Mesendoderm (in vitro differentiated cells): ENCODE data around the gene ZNF780B.

ENCODE experiments used
- DNase-seq: peaks from one replicate; pipeline ENCODE4 v3.0.0; 2013
- H2AK5ac ChIP-seq: 2 replicates; pipeline ENCODE4 v1.6.1; 2013; ENCODE audit warnings: low read length, inconsistent platforms
- H2BK120ac ChIP-seq: 2 replicates; pipeline ENCODE4 v1.6.1; 2013; ENCODE audit warnings: low read depth, mild to moderate bottlenecking, low read length, moderate library complexity, mixed read lengths
- H2BK15ac ChIP-seq: replicated peaks from 2 replicates; pipeline ENCODE4 v1.6.1; 2013; ENCODE audit warnings: low read depth, mild to moderate bottlenecking, moderate library complexity
- H2BK5ac ChIP-seq: 2 replicates; pipeline ENCODE4 v1.6.1; 2013; ENCODE audit warnings: low read length, inconsistent platforms
- H3K18ac ChIP-seq: 2 replicates; pipeline ENCODE4 v1.6.1; 2013; ENCODE audit warnings: mild to moderate bottlenecking, low read length, mixed read lengths
- H3K23ac ChIP-seq: one replicate; pipeline ENCODE4 v1.6.1; 2013; ENCODE audit warnings: low read length
- H3K27ac ChIP-seq: 2 replicates; pipeline ENCODE4 v1.5.1; 2013; ENCODE audit warnings: low read depth, mild to moderate bottlenecking, inconsistent platforms, low read length, moderate library complexity
- H3K27me3 ChIP-seq: 2 replicates; pipeline ENCODE4 v1.6.1; 2013; ENCODE audit warnings: low read length, control low read depth, mild to moderate bottlenecking, inconsistent platforms; ENCODE audit not compliant: insufficient read depth, poor library complexity
- H3K36me3 ChIP-seq: 2 replicates; pipeline ENCODE4 v1.6.1; 2013; ENCODE audit warnings: low read length, inconsistent platforms; ENCODE audit not compliant: control insufficient read depth, insufficient read depth
- H3K4ac ChIP-seq: one replicate; pipeline ENCODE4 v1.6.1; 2013; ENCODE audit warnings: low read depth, mild to moderate bottlenecking, low read length, moderate library complexity
- H3K4me1 ChIP-seq: 2 replicates; pipeline ENCODE4 v1.6.1; 2013; ENCODE audit warnings: low read depth, low read length, inconsistent platforms; ENCODE audit not compliant: control insufficient read depth
- H3K4me2 ChIP-seq: 2 replicates; pipeline ENCODE4 v1.6.1; 2013; ENCODE audit warnings: low read length
- H3K4me3 ChIP-seq: 2 replicates; pipeline ENCODE4 v1.5.1; 2013; ENCODE audit warnings: mild to moderate bottlenecking, low read length
- H3K56ac ChIP-seq: one replicate; pipeline ENCODE4 v1.6.1; 2013; ENCODE audit warnings: low read length
- H3K79me1 ChIP-seq: 2 replicates; pipeline ENCODE4 v1.6.1; 2013; ENCODE audit warnings: low read length, inconsistent platforms
- H3K79me2 ChIP-seq: 2 replicates; pipeline ENCODE4 v1.6.1; 2013; ENCODE audit warnings: mild to moderate bottlenecking, low read length; ENCODE audit not compliant: control insufficient read depth, insufficient read depth
- H3K9ac ChIP-seq: 2 replicates; pipeline ENCODE4 v1.6.1; 2013; ENCODE audit warnings: low read length, inconsistent platforms
- H4K5ac ChIP-seq: one replicate; pipeline ENCODE4 v1.6.1; 2013; ENCODE audit warnings: low read length
- H4K8ac ChIP-seq: one replicate; pipeline ENCODE4 v1.6.1; 2013; ENCODE audit warnings: low read depth, mild to moderate bottlenecking, control low read depth, low read length, moderate library complexity
- WGBS: extraction: QIAGEN DNeasy Blood & Tissue Kit; methylation state at CpG from one replicate; pipeline ENCODE4 v1.1.7; 2013; ENCODE audit warnings: low lambda C conversion rate, missing lambda C conversion rate; ENCODE audit not compliant: insufficient coverage; ENCODE audit errors: extremely low coverage; 5-methylcytosine and 5-hydroxymethylcytosine counted together

Gene ZNF780B

GRCh38 chr19:39987596-39987995 lies 68.4 kb downstream of the ZNF780B start:
- no peak overlapping the region for H3K9ac ChIP-seq
- no peak overlapping the region for H2BK120ac ChIP-seq
- H2BK5ac ChIP-seq: no peak overlapping the region
- H3K79me2 ChIP-seq: no peaks in the 10 kb centered on the region
- peaks cover 2% of the 10 kb centered on the region for H3K36me3 ChIP-seq
- H3K4me1 ChIP-seq: no peaks in the 10 kb centered on the region
- no CpG with 5 or more reads among the region's 1 CpG for WGBS
- H3K18ac ChIP-seq: no peak overlapping the region
- no peak overlapping the region for H2AK5ac ChIP-seq
- H3K4me3 ChIP-seq: no peak overlapping the region
- DNase-seq: no peak
- peaks cover 3% of the 10 kb centered on the region for H3K79me1 ChIP-seq
- H3K27me3 ChIP-seq: no peaks in the 10 kb centered on the region
- H3K4me2 ChIP-seq: no peak overlapping the region
- H3K23ac ChIP-seq: no peak overlapping the region
- H4K5ac ChIP-seq: no peak overlapping the region
- H4K8ac ChIP-seq: no peak overlapping the region
- H3K4ac ChIP-seq: no peak overlapping the region
- no peak overlapping the region for H3K27ac ChIP-seq
- no peak overlapping the region for H2BK15ac ChIP-seq
- H3K56ac ChIP-seq: no peak overlapping the region

GRCh38 chr19:39987167-39987566 lies 68.9 kb downstream of the ZNF780B start:
- DNase-seq: no peak
- H3K4me2 ChIP-seq: no peak overlapping the region
- no peak overlapping the region for H4K5ac ChIP-seq
- no peaks in the 10 kb centered on the region for H3K4me1 ChIP-seq
- H2BK120ac ChIP-seq: no peak overlapping the region
- no peak overlapping the region for H3K4ac ChIP-seq
- H4K8ac ChIP-seq: no peak overlapping the region
- no peak overlapping the region for H3K9ac ChIP-seq
- no peak overlapping the region for H3K4me3 ChIP-seq
- H2BK5ac ChIP-seq: no peak overlapping the region
- H2BK15ac ChIP-seq: no peak overlapping the region
- no peak overlapping the region for H3K23ac ChIP-seq
- no peaks in the 10 kb centered on the region for H3K79me2 ChIP-seq
- H2AK5ac ChIP-seq: no peak overlapping the region
- H3K27ac ChIP-seq: no peak overlapping the region
- no peaks in the 10 kb centered on the region for H3K27me3 ChIP-seq
- H3K56ac ChIP-seq: no peak overlapping the region
- H3K18ac ChIP-seq: no peak overlapping the region
- H3K79me1 ChIP-seq: peaks cover 3% of the 10 kb centered on the region
- peaks cover 2% of the 10 kb centered on the region for H3K36me3 ChIP-seq

DNA sequence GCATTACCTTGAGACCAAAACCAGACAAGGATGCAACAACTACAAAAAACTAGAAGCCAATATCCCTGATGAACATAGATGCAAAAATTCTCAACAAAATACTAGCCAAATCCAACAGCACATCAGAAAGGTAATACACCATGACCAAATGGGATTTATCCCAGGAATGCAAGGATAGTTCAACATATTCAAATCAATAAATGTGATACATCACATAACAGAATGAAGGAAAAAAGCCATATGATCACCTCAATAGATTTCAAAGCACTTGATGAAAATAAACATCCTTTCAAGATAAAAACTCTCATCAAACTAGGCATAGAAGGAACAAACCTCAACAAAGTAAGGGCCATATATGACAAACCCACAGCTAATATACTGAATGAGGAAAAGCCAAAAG lies 69.4 kb downstream of the ZNF780B start:
- Histone ChIP-seq H3K4ac (no peak overlapping the region), H3K4me1 (no peaks in the 10 kb centered on the region), H3K56ac (no peak overlapping the region), H3K79me2 (no peaks in the 10 kb centered on the region), H3K4me2 (no peak overlapping the region), H3K27ac (no peak overlapping the region), H3K9ac (no peak overlapping the region), H4K5ac (no peak overlapping the region), H4K8ac (no peak overlapping the region), H2BK15ac (no peak overlapping the region), H2AK5ac (no peak overlapping the region), H2BK5ac (no peak overlapping the region), H3K36me3 (peaks cover 2% of the 10 kb centered on the region), H3K23ac (no peak overlapping the region), H3K4me3 (no peak overlapping the region), H3K18ac (no peak overlapping the region), H3K27me3 (no peaks in the 10 kb centered on the region), H3K79me1 (peaks cover 3% of the 10 kb centered on the region), H2BK120ac (no peak overlapping the region)
- no peak for DNase-seq

GRCh38 chr19:39983695-39984300 lies 72.2 kb downstream of the ZNF780B start:
- Histone ChIP-seq H4K5ac (no peak overlapping the region), H2BK15ac (no peak overlapping the region), H3K79me2 (no peaks in the 10 kb centered on the region), H3K4me3 (no peak overlapping the region), H3K23ac (no peak overlapping the region), H4K8ac (no peak overlapping the region), H3K27me3 (no peaks in the 10 kb centered on the region), H3K56ac (no peak overlapping the region), H3K4ac (no peak overlapping the region), H2AK5ac (no peak overlapping the region), H3K27ac (no peak overlapping the region), H3K79me1 (no peaks in the 10 kb centered on the region), H3K18ac (no peak overlapping the region), H2BK120ac (no peak overlapping the region), H3K36me3 (peaks cover 8% of the 10 kb centered on the region), H3K9ac (no peak overlapping the region), H3K4me2 (no peak overlapping the region), H3K4me1 (no peaks in the 10 kb centered on the region), H2BK5ac (no peak overlapping the region)
- WGBS: no CpG with 5 or more reads among the region's 5 CpGs
- DNase-seq: no peak

- no peaks in the 10 kb centered on the region for H3K4me1 ChIP-seq
- H2BK120ac ChIP-seq: no peak overlapping the region
- no peak overlapping the region for H2AK5ac ChIP-seq
- WGBS: no CpG with 5 or more reads among the region's 1 CpG
- H3K79me2 ChIP-seq: no peaks in the 10 kb centered on the region
- no peak overlapping the region for H3K4ac ChIP-seq
- no peak overlapping the region for H2BK5ac ChIP-seq
- no peak overlapping the region for H4K8ac ChIP-seq
- no peak overlapping the region for H3K4me3 ChIP-seq
- no peak overlapping the region for H2BK15ac ChIP-seq
- no peak overlapping the region for H3K23ac ChIP-seq
- no peaks in the 10 kb centered on the region for H3K27me3 ChIP-seq
- DNase-seq: no peak
- H3K18ac ChIP-seq: no peak overlapping the region
- no peak overlapping the region for H3K9ac ChIP-seq
- H4K5ac ChIP-seq: no peak overlapping the region
- no peak overlapping the region for H3K27ac ChIP-seq
- no peak overlapping the region for H3K56ac ChIP-seq
- H3K4me2 ChIP-seq: no peak overlapping the region
- H3K36me3 ChIP-seq: peaks cover 10% of the 10 kb centered on the region
- no peaks in the 10 kb centered on the region for H3K79me1 ChIP-seq
These were observed 73.1 kb downstream of the ZNF780B start for GRCh38 chr19:39982883-39983282.
